Smooth muscle cell (in vitro differentiated cells): ENCODE data around the gene ZC3H10. TPM values are rescaled to one million over a fixed set of nuclear protein-coding genes. Genes with fewer than 3 reads are reported as not detected.
A peak's percentile ranks its signal among the peaks of the same experiment; 100 is the strongest.

Source experiments
- DNase-seq: peaks from one replicate; lab custom pipeline; 2025; ENCODE audit not compliant: unreplicated experiment; lab: John Stamatoyannopoulos, UW
- H2AFZ ChIP-seq: fragments of 200-600 bp; sonication (generic); 2 replicates; pipeline ENCODE4 v1.6.0; 2016; ENCODE audit warnings: antibody characterized with exemption, low read depth, mild to moderate bottlenecking
- H3F3A ChIP-seq: fragments of 200-600 bp; sonication (generic); 2 replicates; pipeline ENCODE4 v1.6.0; 2017; ENCODE audit warnings: antibody characterized with exemption, low read depth
- H3K27ac ChIP-seq: fragments of 200-600 bp; sonication (generic); 2 replicates; pipeline ENCODE4 v1.5.1; 2016; ENCODE audit warnings: low read depth, mild to moderate bottlenecking
- H3K27me3 ChIP-seq: fragments of 200-600 bp; sonication (generic); 2 replicates; pipeline ENCODE4 v1.6.1; 2016; ENCODE audit warnings: low read depth, mild to moderate bottlenecking
- H3K36me3 ChIP-seq: fragments of 200-600 bp; sonication (generic); 2 replicates; pipeline ENCODE4 v1.5.1; 2016; ENCODE audit warnings: low read depth
- H3K4me1 ChIP-seq: fragments of 200-600 bp; sonication (generic); 2 replicates; pipeline ENCODE4 v1.5.1; 2016; ENCODE audit warnings: low read depth
- H3K4me2 ChIP-seq: fragments of 200-600 bp; sonication (generic); 2 replicates; pipeline ENCODE4 v1.6.0; 2016; ENCODE audit warnings: mild to moderate bottlenecking
- H3K4me3 ChIP-seq: fragments of 200-600 bp; sonication (generic); 2 replicates; pipeline ENCODE4 v1.5.1; 2016; ENCODE audit warnings: mild to moderate bottlenecking
- H3K79me2 ChIP-seq: fragments of 200-600 bp; sonication (generic); 2 replicates; pipeline ENCODE4 v1.6.0; 2016; ENCODE audit warnings: low read depth, mild to moderate bottlenecking
- H3K9ac ChIP-seq: fragments of 200-600 bp; sonication (generic); 2 replicates; pipeline ENCODE4 v1.6.0; 2016; ENCODE audit warnings: low read depth
- H3K9me3 ChIP-seq: fragments of 200-600 bp; sonication (generic); replicated peaks from 2 replicates; pipeline ENCODE4 v1.5.1; 2016; ENCODE audit warnings: low read depth
- H4K20me1 ChIP-seq: fragments of 200-600 bp; sonication (generic); 2 replicates; pipeline ENCODE4 v1.6.0; 2016; ENCODE audit warnings: low read depth
- WGBS: methylation state at CpG from one replicate; pipeline ENCODE4 v1.1.7; 2016; ENCODE audit warnings: low lambda C conversion rate; 5-methylcytosine and 5-hydroxymethylcytosine counted together
- polyA plus RNA-seq: library from polyadenylated mRNA; unstranded; fragments of >200 nt; fragmentation: Nextera tagmentation; extraction: Ambion mirVana; gene quantifications from 2 replicates; pipeline ENCODE4 v1.2.1, GENCODE V29; 2016
- total RNA-seq: library from RNA; depleted of rRNA; stranded (reverse); fragments of >200 nt; gene quantifications from 2 replicates; pipeline ENCODE4 v1.2.3, GENCODE V29; 2014
- TF ChIP-seq, protein P1 (sequence below): fragments of 200-600 bp; sonication (generic); IDR thresholded peaks from 2 replicates; pipeline ENCODE4 v1.5.1; 2017; ENCODE audit warnings: borderline replicate concordance, mild to moderate bottlenecking, antibody characterized with exemption; ENCODE audit not compliant: insufficient read depth, poor library complexity, severe bottlenecking

Gene ZC3H10
- total and polyA plus RNA-seq, 2 experiments from 2014 or later: 1.9 to 2.8 TPM

DNA sequence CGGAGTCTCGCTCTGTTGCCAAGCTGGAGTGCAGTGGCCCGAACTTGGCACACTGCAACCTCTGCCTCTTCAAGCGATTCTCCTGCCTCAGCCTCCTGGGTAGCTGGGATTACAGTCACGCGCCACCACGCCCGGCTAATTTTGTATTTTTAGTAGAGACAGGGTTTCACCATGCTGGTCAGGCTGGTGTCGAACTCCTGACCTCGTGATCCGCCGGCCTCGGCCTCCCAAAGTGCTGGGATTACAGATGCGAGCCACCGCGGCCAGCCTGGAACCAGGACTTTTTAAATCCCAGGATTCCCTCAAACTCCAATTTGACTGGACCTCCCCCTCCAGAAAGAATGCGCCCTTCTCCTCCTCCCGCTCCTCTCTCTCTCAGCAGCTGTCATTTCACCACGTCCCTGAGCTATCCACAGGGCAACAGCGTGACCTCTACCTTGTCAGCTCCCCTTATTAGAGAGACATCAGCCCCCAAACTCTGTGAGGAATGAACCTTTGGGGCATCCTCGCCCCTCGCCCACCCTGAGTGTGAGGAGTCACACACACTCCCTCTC, 12.0 kb downstream of the ZC3H10 start:
- peaks cover 14% of the 10 kb centered on the region for H3K79me2 ChIP-seq
- H3K4me3 ChIP-seq: no peak overlapping the region
- H2AFZ ChIP-seq: no peak overlapping the region
- peak overlapping the region; percentile 90 for H3K4me2 ChIP-seq
- no peaks in the 10 kb centered on the region for H3K9me3 ChIP-seq
- 82% methylated on average over 22 of the region's 22 CpGs for WGBS
- peaks cover 14% of the 10 kb centered on the region for H3F3A ChIP-seq
- no peak overlapping the region for H3K27ac ChIP-seq
- TF ChIP-seq, protein P1, sequence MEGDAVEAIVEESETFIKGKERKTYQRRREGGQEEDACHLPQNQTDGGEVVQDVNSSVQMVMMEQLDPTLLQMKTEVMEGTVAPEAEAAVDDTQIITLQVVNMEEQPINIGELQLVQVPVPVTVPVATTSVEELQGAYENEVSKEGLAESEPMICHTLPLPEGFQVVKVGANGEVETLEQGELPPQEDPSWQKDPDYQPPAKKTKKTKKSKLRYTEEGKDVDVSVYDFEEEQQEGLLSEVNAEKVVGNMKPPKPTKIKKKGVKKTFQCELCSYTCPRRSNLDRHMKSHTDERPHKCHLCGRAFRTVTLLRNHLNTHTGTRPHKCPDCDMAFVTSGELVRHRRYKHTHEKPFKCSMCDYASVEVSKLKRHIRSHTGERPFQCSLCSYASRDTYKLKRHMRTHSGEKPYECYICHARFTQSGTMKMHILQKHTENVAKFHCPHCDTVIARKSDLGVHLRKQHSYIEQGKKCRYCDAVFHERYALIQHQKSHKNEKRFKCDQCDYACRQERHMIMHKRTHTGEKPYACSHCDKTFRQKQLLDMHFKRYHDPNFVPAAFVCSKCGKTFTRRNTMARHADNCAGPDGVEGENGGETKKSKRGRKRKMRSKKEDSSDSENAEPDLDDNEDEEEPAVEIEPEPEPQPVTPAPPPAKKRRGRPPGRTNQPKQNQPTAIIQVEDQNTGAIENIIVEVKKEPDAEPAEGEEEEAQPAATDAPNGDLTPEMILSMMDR: no peak
- H3K36me3 ChIP-seq: no peaks in the 10 kb centered on the region
- peaks cover 21% of the 10 kb centered on the region for H3K4me1 ChIP-seq
- no peaks in the 10 kb centered on the region for H4K20me1 ChIP-seq
- H3K9ac ChIP-seq: no peak overlapping the region
- no peaks in the 10 kb centered on the region for H3K27me3 ChIP-seq
- no peak for DNase-seq

DNA sequence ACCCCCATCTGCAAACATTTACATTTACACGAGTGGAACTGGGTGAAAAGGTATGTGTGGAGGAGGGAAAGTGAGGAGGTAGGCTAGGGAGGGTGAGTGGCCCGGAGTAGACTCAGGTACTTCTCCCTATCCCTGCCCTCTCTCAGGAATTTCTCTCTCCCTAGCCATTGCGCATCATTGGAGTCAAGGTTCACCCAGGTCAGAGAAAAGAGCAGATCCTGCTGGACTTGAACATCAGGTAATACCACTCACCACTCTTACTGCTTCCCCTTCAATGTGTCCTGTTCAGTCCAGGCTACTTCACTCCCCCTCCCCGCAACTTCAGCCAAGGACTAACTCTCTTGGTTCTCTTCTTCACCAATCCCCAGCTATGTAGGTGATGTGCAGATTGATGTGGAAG, 12.8 kb downstream of the ZC3H10 start:
- H3K27me3 ChIP-seq: no peaks in the 10 kb centered on the region
- H3F3A ChIP-seq: peaks cover 14% of the 10 kb centered on the region
- H2AFZ ChIP-seq: no peak overlapping the region
- peaks cover 21% of the 10 kb centered on the region for H3K4me1 ChIP-seq
- H4K20me1 ChIP-seq: no peaks in the 10 kb centered on the region
- no peaks in the 10 kb centered on the region for H3K9me3 ChIP-seq
- H3K9ac ChIP-seq: no peak overlapping the region
- no peak for DNase-seq
- 92% methylated on average over 4 of the region's 4 CpGs for WGBS
- no peak overlapping the region for H3K4me2 ChIP-seq
- H3K36me3 ChIP-seq: no peaks in the 10 kb centered on the region
- TF ChIP-seq, protein P1: no peak
- peaks cover 14% of the 10 kb centered on the region for H3K79me2 ChIP-seq
- no peak overlapping the region for H3K4me3 ChIP-seq
- H3K27ac ChIP-seq: no peak overlapping the region

DNA sequence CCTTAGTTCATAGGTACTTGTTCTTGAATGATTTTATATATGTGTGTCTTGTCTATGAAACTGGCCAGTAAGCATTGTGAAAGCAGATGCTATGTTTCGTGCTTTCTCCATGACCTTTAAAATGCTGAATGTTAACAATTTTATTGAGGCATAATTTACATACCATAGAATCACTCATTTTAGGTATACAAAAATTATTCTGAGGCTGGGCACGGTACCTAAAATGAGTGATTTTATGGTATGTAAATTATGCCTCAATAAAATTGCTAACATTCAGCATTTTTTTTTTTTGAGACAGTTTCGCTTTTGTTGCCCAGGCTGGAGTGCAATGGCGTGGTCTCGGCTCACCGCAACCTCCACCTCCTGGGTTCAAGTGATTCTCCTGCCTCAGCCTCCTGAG, 16.8 kb downstream of the ZC3H10 start:
- no peak overlapping the region for H3K27ac ChIP-seq
- H3K36me3 ChIP-seq: peaks cover 20% of the 10 kb centered on the region
- H3K27me3 ChIP-seq: no peaks in the 10 kb centered on the region
- H3K9ac ChIP-seq: no peak overlapping the region
- DNase-seq: no peak
- TF ChIP-seq, protein P1: no peak
- H3F3A ChIP-seq: no peaks in the 10 kb centered on the region
- no peaks in the 10 kb centered on the region for H4K20me1 ChIP-seq
- peaks cover 6% of the 10 kb centered on the region for H3K79me2 ChIP-seq
- WGBS: 95% methylated on average over 6 of the region's 6 CpGs
- H3K4me2 ChIP-seq: no peak overlapping the region
- peaks cover 1% of the 10 kb centered on the region for H3K4me1 ChIP-seq
- H3K4me3 ChIP-seq: no peak overlapping the region
- H3K9me3 ChIP-seq: no peaks in the 10 kb centered on the region
- no peak overlapping the region for H2AFZ ChIP-seq
